Activated naive CD4-positive, alpha-beta T cell (primary cell): Measurements from ENCODE around the gene MAGEB1.

ENCODE experiments used
- DNase-seq, 4 experiments: peaks; one replicate each; lab custom pipeline; 2025; lab: John Stamatoyannopoulos, UW

MAGEB1 gene

GRCh38 chrX:30246769-30247489, at the start of gene MAGEB1:
MAGEB1 (plus strand) TSS chrX:30247146; CDS start chrX:30250494, 3,348 bp downstream.
- no peak for DNase-seq

- DNase-seq, result no peak
These were observed 34.8 kb upstream of the MAGEB1 start for GRCh38 chrX:30212172-30212571.

- no peak for DNase-seq
These were observed 31.5 kb upstream of the MAGEB1 start, which contains the start of gene MAGEB2 for GRCh38 chrX:30215357-30215843. MAGEB2 (plus strand) TSS chrX:30215563; CDS start chrX:30218581, 3,018 bp downstream.

GRCh38 chrX:30217465-30217864, 29.5 kb upstream of the MAGEB1 start:
- no peak for DNase-seq

- DNase-seq, result no peak
These were observed 27.6 kb upstream of the MAGEB1 start for GRCh38 chrX:30219372-30219771.

GRCh38 chrX:30220661-30221060, 26.3 kb upstream of the MAGEB1 start:
- DNase-seq, result no peak

GRCh38 chrX:30224536-30224935, 22.4 kb upstream of the MAGEB1 start:
- DNase-seq, result no peak

- no peak for DNase-seq
These were observed 18.4 kb upstream of the MAGEB1 start for GRCh38 chrX:30228526-30228925.

- DNase-seq, result no peak
These were observed 16.6 kb upstream of the MAGEB1 start, which contains the start of gene MAGEB3 for GRCh38 chrX:30230395-30230794. MAGEB3 (plus strand) TSS chrX:30230657; CDS start chrX:30235925, 5,268 bp downstream.

GRCh38 chrX:30241724-30242415, 5.1 kb upstream of the MAGEB1 start, which contains the start of gene MAGEB4:
MAGEB4 (plus strand) TSS chrX:30242000; CDS start chrX:30242136, 136 bp downstream.
- DNase-seq, result no peak

GRCh38 chrX:30248854-30249253, 1.9 kb downstream of the MAGEB1 start:
- no peak for DNase-seq

GRCh38 chrX:30253257-30253656, 6.3 kb downstream of the MAGEB1 start:
- DNase-seq, result no peak

GRCh38 chrX:30259927-30260326, 13.0 kb downstream of the MAGEB1 start:
- no peak for DNase-seq

- no peak for DNase-seq
These were observed 14.1 kb downstream of the MAGEB1 start for GRCh38 chrX:30261012-30261411.

- no peak for DNase-seq
These were observed 15.8 kb downstream of the MAGEB1 start for GRCh38 chrX:30262763-30263162.

- DNase-seq, result no peak
These were observed 23.7 kb downstream of the MAGEB1 start for GRCh38 chrX:30270639-30271038.

- DNase-seq, result no peak
These were observed 28.6 kb downstream of the MAGEB1 start for GRCh38 chrX:30275498-30275897.

GRCh38 chrX:30278365-30278764, 31.4 kb downstream of the MAGEB1 start:
- no peak for DNase-seq

- no peak for DNase-seq
These were observed 33.5 kb downstream of the MAGEB1 start for GRCh38 chrX:30280428-30280827.

GRCh38 chrX:30282527-30282926, 35.6 kb downstream of the MAGEB1 start:
- DNase-seq, result no peak

GRCh38 chrX:30283456-30284200, 36.7 kb downstream of the MAGEB1 start:
- DNase-seq, result no peak
